HG02943 (cell line): Measurements from ENCODE around the gene NRP2.

ENCODE experiments used
- ATAC-seq: cut with Tn5 transposase; IDR thresholded peaks from one replicate; pipeline ENCODE4 v1.9.1; 2021; ENCODE audit warnings: mild to moderate bottlenecking, low read depth, moderate library complexity; ENCODE audit not compliant: unreplicated experiment

The NRP2 gene

GRCh38 chr2:205658572-205658971 is 23.7 kb upstream of the NRP2 start:
- no peak for ATAC-seq

GRCh38 chr2:205659922-205660321 is 22.4 kb upstream of the NRP2 start:
- no peak for ATAC-seq

GRCh38 chr2:205660521-205661124 is 21.7 kb upstream of the NRP2 start:
- ATAC-seq: no peak

DNA sequence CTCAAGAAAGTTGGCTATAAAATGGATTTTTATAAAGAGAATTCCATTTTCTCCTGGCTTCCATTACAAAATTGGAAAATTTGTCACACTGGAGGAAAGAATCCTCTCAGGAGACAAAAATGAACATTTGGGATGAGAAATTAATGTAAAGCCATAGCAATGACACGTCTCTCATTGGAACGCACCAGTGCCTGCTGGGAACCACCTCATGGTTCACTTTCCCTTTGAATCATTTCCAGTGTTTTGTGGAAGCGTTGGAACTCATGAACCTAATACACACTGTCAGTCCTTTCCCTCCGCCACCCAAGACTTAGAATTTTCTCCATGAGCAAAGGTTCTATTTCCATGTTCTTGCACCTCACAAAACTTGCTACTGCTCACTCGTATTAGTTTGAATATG is 21.0 kb upstream of the NRP2 start:
- ATAC-seq: no peak

- ATAC-seq: no peak
Measured at GRCh38 chr2:205662206-205662965, 19.9 kb upstream of the NRP2 start.

DNA sequence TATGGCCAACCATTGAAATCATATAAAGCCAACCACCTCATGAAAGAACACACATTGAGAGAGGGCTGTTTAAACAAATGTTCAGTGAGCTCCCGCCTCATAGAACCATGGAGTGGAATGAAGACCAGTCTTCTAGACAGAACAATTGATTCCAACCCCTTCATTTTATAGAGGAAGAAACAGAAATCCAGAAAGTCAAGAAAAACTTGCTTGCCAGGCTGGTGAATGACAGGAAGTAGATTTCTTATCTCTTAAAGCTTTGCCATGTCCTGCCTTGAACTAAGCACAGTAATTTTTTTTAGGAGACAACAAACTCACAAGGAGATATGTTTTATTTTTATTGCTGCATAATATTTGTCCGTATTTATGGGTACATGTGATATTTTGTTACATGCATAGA is 16.5 kb upstream of the NRP2 start:
- no peak for ATAC-seq

DNA sequence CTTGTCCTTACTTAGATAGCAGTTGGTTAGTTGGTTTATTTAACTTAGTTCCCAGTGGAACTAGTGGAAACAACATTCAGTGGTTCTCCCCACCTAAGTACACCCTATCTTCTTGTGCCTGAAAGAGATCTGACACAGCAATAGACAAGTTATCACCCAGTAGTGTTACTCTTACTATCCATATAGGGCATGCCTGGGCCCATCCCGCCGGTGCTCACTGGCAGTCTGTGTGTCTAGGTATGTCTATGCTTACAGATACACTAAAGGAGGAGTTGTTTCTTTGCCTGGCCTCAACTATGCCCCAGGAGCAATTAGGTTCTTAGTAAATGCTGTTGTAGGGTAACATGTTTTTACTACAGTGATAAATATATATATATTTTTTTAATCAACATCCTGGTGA is 12.0 kb upstream of the NRP2 start:
- no peak for ATAC-seq

DNA sequence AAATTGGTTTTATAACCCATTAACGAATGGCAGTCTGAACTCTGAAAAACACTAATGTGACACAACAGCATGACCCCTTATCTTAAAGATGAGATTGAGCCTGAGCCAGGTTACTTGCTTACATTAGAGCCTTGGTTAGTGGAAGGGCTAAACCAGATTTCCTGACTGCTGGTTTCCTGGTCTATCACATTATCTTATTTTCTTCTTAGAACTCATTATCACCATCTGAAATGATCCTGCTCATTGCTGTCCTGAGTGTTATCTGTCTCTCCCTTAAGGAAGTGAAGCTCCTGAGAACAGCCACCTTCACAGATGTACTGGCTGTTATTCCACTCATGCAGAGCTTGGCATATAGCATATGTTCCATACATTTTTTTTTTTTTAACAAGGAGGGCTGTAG is 9.0 kb upstream of the NRP2 start:
- no peak for ATAC-seq

DNA sequence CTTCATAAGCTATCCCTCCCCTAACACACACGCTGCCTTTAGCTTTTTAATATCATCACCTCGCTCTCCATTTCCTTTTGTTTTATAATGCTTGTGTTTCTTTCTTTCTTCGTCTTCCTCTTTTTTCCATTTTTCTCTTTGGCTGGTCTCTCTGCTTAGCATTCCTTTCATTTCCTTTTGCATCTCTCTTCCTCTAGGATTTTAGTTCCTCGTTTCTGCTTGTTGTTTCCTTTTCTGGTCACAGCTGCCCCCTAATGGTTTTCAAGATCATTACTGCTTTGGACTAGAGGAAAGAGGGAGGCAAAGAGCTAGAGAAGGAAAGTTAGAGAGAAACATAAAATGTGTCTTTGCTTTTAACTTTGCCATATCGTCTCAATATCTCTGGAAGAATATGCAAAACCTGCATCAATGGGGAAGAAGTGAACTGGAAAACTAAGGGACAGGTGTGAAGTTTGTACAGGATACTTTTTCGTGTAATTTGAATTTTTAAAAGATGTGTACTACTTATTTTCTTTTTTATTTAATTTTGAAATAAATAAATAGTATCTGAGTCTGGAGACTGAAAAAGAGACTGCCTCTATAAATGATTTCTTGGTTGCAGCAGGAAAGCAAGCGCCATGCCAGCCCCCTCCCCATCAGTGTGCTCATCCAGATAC is 6.3 kb upstream of the NRP2 start:
- ATAC-seq: no peak

- ATAC-seq: no peak
Measured at GRCh38 chr2:205678541-205679142, 3.7 kb upstream of the NRP2 start.

DNA sequence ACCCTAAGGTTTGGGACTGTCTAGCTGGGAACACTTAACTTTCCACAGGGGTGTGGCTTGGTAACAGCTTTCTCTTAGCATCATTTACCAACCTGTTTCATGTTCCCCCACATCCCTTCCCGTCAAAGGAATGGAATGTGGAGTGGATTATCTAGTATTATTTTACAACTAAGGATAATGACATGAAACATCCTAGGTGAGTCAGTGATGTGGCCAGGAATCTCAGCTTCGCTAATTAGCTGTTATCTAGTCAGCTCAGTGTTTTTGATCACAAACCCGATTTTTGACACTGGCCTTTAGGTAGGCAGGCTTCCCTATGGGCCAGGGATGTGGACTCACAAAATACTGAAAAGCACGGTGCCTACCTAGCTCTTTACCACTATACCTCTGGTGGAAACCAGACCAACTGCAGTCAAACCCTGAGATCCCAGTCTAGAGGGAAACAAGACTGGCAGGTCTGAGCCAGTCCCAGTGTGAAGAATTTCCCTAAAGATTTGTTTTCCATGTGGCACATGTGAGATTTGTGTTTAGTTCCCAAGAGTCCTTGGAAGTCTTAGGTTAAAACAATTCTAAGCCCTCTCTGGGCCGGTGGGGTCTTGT is 2.8 kb upstream of the NRP2 start:
- ATAC-seq: no peak

DNA sequence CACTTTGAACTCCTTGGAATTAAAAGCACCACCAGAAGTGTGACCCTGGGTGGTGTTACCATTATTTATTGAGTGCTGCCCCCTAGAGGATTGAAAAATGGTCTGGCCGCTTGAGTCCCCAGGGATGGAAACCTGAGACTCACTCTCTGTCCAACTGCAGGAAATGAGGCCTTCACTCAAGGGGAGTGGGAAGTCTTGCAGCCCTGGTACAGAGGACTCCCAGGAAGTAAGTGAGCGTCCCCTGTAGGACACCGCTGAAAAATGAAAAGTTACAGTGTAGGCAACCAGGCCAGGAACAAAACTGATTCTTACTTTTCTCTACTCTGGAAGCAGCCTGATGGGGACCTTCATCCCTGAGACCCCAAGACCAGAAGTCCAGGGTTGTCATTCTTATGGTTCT is 2.2 kb upstream of the NRP2 start:
- ATAC-seq: peak; percentile 60

- no peak for ATAC-seq
Measured at GRCh38 chr2:205680903-205681302, 1.4 kb upstream of the NRP2 start.

- no peak for ATAC-seq
Measured at GRCh38 chr2:205681401-205682238, 681 bp upstream of the NRP2 start.

DNA sequence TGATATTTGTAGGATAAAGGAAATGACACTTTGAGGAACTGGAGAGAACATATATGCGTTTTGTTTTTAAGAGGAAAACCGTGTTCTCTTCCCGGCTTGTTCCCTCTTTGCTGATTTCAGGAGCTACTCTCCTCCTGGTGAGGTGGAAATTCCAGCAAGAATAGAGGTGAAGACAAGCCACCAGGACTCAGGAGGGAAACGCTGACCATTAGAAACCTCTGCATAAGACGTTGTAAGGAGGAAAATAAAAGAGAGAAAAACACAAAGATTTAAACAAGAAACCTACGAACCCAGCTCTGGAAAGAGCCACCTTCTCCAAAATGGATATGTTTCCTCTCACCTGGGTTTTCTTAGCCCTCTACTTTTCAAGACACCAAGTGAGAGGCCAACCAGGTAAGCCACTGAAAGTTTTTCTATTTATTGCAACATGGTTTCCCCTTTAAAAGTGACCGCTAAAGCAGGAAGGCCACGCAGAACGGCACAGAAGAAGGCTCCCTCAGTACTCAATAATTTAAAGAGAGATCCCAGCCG is 735 bp downstream of the NRP2 start:
- no peak for ATAC-seq

DNA sequence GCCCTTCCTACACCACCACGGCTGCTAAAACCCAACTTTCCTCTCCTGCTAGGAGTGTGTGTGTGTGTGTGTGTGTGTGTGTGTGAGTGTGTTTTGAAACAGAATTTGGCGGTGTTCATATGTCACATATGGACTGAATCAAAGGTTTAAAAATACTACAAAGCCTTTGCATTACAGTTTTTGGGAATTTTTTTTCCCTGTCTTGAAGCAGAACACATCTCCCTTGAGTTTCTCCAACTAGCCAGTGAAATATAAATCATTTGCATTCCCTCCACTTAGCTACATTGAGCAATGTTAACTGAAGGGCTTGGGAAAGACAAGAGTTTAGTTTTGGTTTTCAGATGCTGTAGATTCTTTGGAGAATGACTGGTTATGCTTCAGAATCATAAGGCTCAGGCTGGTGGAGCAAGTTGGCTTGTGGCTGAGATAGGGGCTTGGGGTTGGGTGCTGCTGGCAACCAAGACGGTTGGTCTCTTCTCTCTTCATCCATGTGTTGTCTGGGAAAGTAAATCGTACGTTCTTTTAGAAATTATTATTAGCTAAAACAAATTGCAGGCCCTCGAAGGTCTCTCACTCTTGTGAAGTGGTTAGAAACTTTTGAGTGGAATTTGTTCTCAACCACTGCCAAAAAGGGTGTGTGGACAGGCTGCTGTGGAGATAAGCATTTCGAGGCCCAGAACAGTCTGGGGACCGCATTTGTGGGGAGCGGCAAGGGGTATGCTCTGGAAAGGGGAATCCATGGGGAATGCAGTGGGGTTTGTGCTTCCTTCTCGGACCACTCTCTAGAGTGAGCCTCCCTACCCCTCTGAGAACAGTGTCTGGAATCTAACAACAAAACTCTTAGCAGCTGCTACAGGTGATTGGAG is 1.4 kb downstream of the NRP2 start:
- no peak for ATAC-seq

DNA sequence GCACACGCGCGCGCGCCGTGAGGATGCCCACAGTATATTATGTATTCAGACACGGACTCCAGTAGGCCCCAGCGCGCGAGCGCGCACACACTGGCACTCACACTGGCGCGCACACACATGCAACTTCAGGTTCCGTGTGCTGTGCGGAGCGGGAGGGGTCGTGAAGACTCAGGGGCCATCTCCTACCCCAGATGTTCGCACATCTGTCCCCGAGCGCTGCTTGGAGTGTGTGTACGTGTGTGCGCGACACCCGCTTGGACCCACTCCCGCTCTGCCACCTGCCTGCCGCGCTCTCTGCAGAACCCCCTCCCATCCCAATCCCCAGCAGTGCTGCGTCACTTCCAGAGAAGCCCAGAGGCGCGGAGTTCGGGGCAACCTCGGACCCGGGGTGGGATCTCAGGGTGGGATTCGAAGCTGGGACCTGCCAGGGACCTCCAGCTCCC is 2.6 kb downstream of the NRP2 start:
- no peak for ATAC-seq

DNA sequence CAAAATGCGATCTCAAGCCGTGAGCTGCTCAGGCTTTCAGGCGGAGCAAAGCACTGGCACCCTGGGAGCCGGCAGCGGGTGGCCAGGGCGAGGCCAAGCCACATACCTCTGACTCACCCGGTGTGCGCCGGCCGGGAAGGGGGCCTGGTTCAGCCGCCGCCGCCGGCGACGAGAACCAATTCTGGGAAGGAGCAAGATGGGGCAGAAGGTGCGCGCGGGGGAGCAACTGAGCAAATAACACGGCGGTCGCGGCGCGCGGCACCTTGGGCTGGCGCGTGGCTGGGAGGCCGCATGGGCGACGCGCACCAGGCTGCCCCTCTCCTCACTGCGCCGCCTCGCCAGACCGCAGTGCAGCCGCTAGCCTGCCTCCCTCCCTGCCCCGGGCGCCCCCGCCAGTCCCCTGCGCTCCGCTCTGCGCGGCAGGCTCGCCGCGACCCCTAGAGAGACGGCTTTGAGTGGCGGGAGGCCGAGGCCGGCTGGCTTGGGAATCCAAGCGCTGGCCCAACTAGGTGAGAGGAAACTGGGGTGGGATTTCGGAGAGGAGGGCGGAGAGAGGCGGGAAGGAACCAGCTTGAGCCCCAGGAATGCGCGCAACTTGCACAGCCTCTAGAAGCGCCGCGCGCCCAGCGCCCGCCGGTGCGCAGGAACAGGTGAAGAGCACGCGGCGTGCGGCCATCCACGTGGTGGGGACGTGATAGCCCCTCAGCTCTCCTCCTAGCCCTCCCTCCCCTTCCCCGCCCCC is 3.2 kb downstream of the NRP2 start:
- no peak for ATAC-seq
